Stomach (tissue), 4 donors: ENCODE data around the gene DTX3.

ENCODE experiments used
- CTCF ChIP-seq, 7 experiments: fragments of 450-650 bp in 4 of 7; fragments of 200-600 bp in 3 of 7; sonication (generic) in 3 of 7; IDR thresholded peaks; one replicate each; pipeline ENCODE4 v1.5.1; 2016 to 2019; ENCODE audit warnings: antibody characterized with exemption in 7 of 7, control low read depth in 2 of 7, mild to moderate bottlenecking in 1 of 7
- POLR2A ChIP-seq, 4 donors: fragments of 450-650 bp; IDR thresholded peaks; one replicate each; pipeline ENCODE4 v1.6.1; 2016; ENCODE audit warnings: antibody characterized with exemption in 4 of 4, control low read depth in 2 of 4, mild to moderate bottlenecking in 1 of 4, moderate library complexity in 1 of 4

GRCh38 chr12:57621497-57622292 is 17.1 kb downstream of the DTX3 start:
- TF ChIP-seq CTCF (IDR thresholded peaks at IDR 0.05) (peak in 5 of 7 experiments; percentile 77 to 92 (median 90)), POLR2A (IDR thresholded peaks at IDR 0.05) (no peak)
